HG03575 (cell line): Measurements from ENCODE around the gene ZMYM4.

ENCODE experiments used
- ATAC-seq: cut with Tn5 transposase; IDR thresholded peaks from one replicate; pipeline ENCODE4 v1.9.1; 2021; ENCODE audit not compliant: unreplicated experiment, insufficient number of reproducible peaks, low FRiP score; ENCODE audit errors: extremely low read depth

The ZMYM4 gene

GRCh38 chr1:35382107-35382506 is 113.6 kb downstream of the ZMYM4 start:
- ATAC-seq: no peak

- ATAC-seq: no peak
Observed at GRCh38 chr1:35386290-35386689, 117.8 kb downstream of the ZMYM4 start.

GRCh38 chr1:35386959-35387358 is 118.5 kb downstream of the ZMYM4 start:
- ATAC-seq: no peak

DNA sequence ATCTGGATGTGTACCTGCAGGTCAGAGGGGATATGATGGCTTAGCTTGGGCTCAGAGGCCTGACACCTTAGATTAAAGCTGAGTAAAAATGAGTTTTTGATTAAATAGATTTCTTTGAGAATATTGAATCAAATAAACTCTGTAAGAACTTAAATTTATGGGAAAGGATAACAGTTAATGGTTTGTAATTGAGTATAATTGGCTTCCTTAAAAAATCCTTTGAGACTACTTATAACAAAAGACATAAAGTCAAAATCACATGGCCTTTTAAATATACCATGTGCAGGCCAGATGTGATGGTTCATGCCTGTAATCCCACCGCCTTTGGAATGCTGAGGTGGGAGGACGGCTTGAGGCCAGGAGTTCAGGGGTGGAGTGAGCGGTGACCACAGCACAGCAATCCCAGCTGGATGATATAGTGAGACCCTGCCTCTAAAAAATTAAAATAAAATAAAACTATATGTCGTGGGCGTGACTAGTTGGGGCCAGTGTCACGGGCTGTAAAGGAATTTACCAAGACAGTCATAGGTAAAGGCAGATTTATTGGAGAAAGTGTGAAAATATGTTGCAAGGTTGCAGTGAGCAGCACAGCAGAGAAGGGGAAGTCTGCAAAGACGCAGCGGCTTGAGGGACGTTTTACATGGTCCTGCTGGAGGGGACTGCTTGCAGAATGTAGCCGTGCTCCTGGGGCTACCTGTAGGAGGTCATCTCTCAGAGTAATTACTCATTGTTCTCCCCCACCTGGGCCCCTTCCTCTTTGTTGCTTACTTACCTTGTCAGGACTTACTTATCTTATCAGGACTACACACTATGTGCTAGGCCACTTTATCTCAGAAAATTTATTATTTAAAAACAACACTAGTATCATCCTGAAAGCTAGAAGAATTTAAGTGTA is 122.3 kb downstream of the ZMYM4 start:
- no peak for ATAC-seq

DNA sequence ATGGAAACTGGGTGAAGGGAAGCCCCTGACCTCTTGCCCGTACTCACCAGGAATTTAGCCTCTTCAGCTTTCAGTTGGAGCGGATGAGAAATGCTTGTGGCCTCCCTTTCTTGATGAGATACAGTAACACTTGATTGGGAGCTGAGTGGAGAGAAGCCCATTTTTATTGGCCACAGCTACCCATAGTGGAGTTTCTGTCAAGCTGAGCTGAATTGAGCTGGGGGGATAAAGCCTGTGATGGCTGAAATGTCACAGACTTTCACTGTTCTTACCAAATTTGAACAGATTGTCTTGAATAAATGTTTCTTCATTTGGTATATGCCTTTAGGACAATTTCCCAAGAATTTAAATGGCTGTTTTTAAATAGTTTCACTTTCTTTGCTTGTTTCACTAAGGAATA is 125.9 kb downstream of the ZMYM4 start:
- no peak for ATAC-seq

GRCh38 chr1:35398739-35399138 is 130.2 kb downstream of the ZMYM4 start:
- ATAC-seq: no peak

DNA sequence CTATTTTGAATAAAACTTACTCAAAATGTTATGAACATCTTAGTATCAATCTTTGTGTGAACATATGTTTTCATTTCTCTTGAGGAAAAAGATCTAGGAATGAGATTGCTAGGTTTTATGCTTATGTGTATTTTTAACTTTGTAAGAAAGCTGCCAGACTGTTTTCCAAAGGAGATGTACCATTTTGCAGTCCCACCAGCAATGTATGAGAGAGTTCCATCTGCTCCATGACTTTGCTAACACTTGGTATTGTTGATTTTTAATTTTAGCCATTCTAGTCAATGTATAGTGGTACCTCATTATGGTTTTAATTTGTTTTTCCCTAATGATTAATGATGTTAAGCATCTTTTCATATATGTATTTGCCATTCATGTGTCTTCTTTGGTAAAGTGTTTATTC is 132.5 kb downstream of the ZMYM4 start:
- no peak for ATAC-seq

- ATAC-seq: no peak
Observed at GRCh38 chr1:35406103-35406502, 137.6 kb downstream of the ZMYM4 start.

DNA sequence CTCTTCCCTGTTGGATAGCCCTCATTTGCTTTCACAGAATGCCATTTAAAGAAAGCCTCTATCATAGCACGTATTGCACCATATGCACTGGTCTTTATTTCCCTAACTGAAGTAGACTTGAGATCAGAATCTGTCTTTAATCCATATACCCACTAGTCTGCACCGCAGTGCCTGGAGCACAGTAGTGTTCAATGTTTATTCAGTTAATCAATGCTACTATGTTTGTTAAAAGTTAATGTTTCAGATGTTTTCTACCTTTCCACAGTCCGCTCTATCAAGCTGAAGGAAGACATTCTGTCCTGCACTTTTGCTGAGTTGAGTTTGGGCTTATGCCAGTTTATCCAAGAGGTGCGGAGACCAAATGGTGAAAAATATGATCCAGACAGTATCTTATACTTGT is 139.2 kb downstream of the ZMYM4 start:
- ATAC-seq: no peak

DNA sequence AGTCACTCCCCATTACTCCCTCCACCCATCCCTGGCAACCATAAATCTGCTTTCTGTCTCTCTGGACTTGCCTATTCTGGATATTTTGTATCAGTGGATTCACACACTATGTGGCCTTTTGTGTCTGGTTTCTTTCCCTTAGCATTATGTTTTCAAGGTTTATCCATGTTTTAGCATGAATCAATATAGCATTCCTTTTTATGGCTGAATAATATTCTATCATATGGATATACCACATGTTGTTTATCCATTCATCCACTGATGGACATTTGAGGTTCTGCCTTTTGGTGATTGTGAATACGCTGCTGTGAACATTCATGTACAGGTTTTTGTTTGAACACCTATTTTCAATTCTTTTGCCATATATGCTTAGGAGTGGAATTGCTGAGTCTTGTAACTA is 140.4 kb downstream of the ZMYM4 start:
- ATAC-seq: no peak

GRCh38 chr1:35426097-35426586 is 157.6 kb downstream of the ZMYM4 start:
- no peak for ATAC-seq

DNA sequence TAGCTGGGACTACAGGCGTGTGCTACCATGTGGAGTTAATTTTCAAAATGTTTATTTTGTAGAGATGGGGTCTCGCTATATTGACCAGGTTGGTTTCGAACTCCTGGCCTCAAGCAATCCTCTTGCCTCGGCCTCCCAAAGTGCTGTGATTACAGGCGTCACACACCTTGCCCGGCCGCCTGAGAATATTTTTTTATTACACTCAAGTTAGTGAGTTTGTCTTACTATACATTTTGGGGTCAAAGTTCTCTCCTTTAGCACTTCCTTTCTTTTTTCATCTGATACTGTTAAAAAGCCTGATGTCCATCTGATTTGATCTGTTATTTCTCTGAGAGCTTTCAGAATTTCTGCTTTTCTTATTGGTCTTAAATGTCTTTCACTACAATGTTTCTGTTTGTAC is 159.9 kb downstream of the ZMYM4 start:
- no peak for ATAC-seq

- ATAC-seq: no peak
Observed at GRCh38 chr1:35430762-35431161, 162.3 kb downstream of the ZMYM4 start.

- ATAC-seq: no peak
Observed at GRCh38 chr1:35431173-35431599, 162.7 kb downstream of the ZMYM4 start.

DNA sequence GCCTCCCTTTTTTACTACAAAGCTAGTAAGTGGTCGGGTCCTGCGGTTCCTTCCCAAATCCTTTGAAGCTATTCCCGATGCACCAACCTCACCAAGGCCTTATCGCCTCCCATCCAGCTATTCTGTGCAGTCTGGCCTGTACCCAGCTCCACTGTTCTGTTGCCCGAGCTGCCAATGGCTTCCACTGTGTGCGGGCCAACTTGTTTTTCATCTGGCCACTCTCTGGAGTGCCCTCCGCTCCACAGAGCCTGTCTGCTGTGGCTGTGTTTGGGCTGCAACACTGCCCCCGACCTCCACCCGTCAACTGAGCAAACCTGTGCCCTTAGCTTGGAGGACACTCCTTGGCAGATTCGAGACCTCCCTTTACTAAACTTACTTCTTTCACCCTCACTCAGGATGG is 163.7 kb downstream of the ZMYM4 start:
- no peak for ATAC-seq

- ATAC-seq: no peak
Observed at GRCh38 chr1:35433714-35434113, 165.2 kb downstream of the ZMYM4 start.

- ATAC-seq: no peak
Observed at GRCh38 chr1:35434703-35435102, 166.2 kb downstream of the ZMYM4 start.

GRCh38 chr1:35436078-35436477 is 167.6 kb downstream of the ZMYM4 start:
- ATAC-seq: no peak

GRCh38 chr1:35437200-35437599 is 168.7 kb downstream of the ZMYM4 start:
- ATAC-seq: no peak

GRCh38 chr1:35439626-35440025 is 171.1 kb downstream of the ZMYM4 start:
- ATAC-seq: no peak
